OCI-LY7 (cell line): ENCODE results near the gene DTNA.

Source experiments
- EZH2phosphoT487 ChIP-seq: fragments of 200-600 bp; sonication (generic); IDR thresholded peaks from 2 replicates; pipeline ENCODE4 v1.6.1; 2018; ENCODE audit warnings: low read depth, borderline replicate concordance, mild to moderate bottlenecking, mixed run types, antibody characterized with exemption, low read length, moderate library complexity, mixed read lengths
- TF ChIP-seq, protein P1 (sequence below): fragments of 200-600 bp; sonication (generic); conservative IDR thresholded peaks from 2 replicates; pipeline ENCODE4 v1.5.1; 2014; ENCODE audit warnings: mild to moderate bottlenecking, antibody characterized with exemption, low read length, moderate library complexity, mixed read lengths

DNA sequence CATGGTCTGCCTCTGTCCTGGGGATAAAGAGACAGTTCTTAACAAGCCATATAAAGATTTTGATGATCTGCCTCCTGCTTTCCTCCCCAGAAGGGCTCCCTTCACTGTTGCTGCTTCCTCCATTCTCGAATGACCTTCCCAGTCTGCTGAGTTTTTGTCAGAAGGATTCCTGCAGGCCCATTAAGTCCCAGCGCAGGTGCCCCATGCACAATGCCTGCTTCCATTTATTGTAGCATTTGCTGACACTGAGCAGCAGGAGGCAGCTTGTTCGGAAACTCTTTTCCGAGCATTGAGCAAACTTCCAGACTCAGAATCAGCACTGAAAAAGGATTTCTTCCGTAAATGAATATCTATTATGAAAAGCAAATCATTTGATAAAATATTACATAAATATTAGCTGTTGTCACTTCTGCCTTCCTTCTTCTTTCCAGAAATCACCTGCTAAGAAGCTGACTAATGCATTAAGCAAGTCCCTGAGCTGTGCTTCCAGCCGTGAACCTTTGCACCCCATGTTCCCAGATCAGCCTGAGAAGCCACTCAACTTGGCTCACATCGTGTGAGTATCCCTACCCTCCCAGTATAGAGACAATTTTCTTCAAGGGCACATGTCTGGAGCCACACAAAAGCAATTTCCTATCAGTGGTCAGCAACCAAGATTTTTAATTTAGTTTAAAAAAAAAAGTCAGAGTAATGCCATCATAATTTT is 110.4 kb downstream of the DTNA start:
- TF ChIP-seq, protein P1, sequence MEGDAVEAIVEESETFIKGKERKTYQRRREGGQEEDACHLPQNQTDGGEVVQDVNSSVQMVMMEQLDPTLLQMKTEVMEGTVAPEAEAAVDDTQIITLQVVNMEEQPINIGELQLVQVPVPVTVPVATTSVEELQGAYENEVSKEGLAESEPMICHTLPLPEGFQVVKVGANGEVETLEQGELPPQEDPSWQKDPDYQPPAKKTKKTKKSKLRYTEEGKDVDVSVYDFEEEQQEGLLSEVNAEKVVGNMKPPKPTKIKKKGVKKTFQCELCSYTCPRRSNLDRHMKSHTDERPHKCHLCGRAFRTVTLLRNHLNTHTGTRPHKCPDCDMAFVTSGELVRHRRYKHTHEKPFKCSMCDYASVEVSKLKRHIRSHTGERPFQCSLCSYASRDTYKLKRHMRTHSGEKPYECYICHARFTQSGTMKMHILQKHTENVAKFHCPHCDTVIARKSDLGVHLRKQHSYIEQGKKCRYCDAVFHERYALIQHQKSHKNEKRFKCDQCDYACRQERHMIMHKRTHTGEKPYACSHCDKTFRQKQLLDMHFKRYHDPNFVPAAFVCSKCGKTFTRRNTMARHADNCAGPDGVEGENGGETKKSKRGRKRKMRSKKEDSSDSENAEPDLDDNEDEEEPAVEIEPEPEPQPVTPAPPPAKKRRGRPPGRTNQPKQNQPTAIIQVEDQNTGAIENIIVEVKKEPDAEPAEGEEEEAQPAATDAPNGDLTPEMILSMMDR, result no peak
- TF ChIP-seq EZH2phosphoT487, result no peak
